NCI-H82 treated with DMSO at 0.1 percent for 48 hours (cell line): ENCODE data around the gene TGM2.
"Not testable (repeated sequence)": the region's sequence is repeated elsewhere in the genome, so short reads cannot be mapped to it uniquely, and the experiment has no call there.

Experiments used
- DNase-seq: peaks from one replicate; lab custom pipeline; 2025; ENCODE audit not compliant: unreplicated experiment; lab: John Stamatoyannopoulos, UW

The TGM2 gene

DNA sequence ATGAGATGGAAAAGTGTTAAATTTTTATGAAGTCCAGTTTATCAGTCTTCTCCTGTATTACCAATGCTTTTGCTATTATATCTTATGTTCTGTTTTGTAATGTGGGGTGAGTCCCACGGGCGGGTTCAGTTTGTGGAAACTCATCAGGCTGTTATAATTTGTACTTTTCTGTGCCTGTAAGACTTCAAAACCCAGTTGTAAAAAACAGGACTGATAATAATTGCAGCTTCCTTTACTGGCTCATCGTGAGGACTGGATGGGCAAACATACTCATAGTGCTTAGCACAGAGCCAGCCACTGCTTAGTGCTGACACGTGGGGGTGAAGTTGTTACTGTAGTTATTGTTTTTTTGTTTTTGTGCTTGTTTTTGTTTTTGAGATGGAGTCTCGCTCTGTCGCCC, 45.6 kb downstream of the TGM2 start:
- no peak for DNase-seq

DNA sequence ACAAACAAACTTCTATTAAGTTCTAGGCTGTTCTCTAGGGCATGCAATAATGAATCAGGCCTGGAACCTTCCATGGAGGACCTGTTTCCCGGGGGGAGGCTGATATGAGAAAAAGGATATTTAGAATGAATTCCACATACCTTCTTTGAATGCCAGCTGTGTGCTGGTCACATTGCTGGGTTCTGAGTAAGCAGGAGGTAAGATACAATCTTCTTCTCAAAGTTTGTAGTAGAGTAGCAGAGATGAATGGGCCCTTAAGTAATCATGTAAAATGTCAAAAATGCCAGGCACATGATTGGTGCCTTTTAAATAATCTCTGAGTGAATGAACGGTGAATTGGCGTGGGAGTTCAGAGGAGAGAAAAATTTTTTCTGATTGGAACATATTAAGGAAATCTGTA, 47.4 kb downstream of the TGM2 start:
- no peak for DNase-seq

DNA sequence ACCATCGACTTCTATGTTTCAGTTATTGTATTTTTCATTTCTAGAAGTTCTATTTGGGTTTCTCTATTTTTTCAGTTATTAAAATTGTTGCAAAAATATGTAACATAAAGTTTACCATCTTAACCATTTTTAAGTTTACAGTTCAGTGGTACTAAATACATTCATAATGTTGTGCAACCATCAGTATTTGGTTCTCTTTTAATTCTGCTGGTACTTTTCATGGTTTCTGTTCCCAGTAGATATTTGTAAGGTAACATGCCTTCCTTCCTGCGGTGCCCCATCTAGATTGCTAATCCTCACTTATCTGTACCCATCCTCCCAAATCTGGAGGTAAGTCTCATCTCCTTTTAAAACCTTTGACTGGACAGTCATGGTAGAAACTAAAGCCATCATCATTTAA, 47.9 kb downstream of the TGM2 start:
- DNase-seq = no peak

DNA sequence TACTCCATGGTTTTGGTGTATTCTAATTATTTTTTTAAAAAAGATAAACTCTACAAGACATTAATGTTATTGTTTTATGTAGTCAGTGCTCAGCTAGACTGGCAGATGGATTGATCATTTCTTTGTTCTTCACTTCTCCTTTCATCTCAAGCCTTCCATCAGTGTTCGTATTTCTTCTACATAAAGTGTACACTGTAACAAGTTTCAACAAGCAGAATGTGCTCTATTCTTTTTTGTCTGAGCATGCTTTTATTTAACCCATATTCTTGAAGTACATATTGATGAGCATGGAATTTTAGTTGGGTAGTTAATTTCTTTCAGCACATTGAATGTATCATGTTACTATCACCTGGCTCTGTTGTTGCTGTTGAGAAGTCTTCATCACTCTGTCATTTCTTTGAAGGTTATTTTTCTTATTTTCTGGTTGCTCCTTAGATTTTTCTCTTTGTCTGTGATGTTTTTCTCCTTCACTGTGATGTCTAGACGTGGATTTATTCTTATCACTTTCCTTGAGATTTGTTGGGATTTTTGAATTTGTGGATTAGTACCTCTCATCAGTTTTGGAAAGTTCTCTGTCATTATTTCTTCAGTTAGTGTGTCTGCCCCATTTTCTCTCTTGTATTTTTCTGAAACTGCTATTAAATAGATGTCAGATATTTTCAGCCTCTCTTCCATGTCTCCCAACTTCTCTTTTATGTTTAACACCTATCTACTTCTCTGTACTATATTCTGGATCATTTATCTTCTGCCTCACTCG, 48.5 kb downstream of the TGM2 start:
- DNase-seq = no peak

DNA sequence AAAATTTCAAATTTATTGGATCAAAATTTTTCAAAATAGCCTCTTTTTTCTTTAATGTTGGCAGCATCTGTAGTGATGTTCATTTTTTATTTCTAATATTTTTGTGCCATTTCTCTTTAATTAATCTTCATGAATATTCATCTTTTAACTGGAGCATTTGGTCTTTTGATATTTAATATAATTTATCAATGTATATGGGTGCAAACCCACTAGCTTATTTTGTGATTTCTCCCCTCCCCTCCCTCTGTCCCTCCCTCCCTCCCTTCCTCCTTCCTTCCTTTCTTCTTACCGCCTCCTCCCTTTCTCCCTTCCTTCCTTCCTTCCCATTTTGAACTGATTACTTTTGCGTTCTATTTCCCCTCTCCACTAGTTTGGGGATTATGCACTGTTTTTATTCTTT, 49.2 kb downstream of the TGM2 start:
- no peak for DNase-seq

DNA sequence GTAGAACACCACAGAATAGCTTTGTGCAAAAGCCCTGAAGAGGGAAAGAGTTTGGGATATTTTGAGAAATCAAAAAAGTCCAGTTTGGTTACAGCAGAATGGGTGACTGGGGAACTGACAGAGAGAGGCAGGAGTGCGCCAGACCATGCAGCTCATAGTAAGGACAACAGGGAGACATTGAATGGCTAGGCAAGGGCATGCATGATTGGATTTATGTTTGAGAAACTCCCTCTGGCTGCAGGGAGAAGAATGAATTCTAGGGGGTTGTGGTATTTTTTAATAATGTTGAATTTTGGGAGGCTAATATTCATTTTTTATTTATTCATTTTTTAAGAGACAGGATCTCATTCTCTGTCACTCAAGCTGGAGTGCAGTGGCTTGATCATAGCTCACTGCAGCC, 49.9 kb downstream of the TGM2 start:
- no peak for DNase-seq

DNA sequence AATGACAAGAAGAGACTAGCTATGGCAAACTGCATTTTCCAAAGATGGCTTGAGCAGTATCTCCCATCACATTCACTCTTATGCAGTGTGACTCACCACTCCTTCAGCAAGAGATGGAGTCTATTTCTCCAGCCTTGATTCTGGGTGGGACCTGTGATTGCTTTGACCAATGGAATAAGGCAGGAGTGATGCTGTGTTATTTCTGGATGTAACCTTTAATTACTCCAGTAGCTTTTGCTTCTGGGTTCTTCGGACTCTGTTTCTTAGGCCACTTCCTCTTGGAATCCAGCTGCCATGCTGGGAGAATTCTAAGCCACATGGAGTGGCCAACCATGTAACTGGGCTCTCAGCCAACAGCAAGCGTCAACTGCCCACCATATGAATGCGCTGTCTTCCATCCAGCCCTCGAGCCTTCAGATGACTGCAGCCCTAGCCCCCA, 50.7 kb downstream of the TGM2 start:
- no peak for DNase-seq

DNA sequence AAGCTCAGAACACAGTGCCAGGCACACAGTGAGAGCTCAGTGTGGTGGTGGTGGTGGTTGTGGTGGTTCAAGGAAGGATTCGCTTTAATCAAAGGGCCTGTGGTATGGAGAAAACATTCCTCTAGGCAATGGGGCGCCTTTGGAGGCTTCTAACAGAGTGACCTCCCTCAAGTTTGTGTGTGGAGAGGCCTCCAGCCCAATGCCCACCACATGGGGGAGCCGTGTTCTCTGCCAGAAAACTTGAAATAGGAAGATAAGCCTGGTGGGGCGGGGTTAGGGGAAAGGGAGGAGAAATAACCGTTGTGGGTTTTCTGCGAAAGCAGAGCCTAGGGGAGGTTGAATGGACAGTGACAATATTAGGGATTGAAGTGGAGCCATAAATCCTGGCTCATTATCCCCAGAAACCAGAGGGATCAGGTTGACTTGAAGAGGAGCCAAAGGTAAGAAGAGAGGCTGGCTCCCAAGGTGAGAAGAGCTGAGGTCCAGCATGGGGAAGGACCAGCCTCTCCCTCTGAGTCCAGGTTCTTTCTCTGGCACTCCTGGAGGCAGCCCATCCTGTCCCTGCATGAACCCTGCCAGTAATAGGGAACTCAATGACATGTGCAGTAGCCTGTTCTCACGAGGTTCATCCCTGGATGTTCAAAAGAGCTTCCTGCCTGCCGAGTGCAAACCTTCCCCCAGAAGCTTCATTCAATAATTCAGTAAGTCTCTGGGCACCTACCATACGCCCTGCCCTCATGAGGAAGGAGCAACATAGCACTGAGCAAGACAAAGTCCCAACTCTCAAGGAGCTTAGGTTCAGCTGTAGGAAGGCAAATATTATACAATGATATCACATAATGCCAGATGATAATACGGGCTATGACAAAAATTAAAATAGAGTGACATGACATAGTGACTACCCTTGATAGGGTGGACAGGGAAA, 51.4 kb downstream of the TGM2 start:
- DNase-seq = peak; percentile 38

DNA sequence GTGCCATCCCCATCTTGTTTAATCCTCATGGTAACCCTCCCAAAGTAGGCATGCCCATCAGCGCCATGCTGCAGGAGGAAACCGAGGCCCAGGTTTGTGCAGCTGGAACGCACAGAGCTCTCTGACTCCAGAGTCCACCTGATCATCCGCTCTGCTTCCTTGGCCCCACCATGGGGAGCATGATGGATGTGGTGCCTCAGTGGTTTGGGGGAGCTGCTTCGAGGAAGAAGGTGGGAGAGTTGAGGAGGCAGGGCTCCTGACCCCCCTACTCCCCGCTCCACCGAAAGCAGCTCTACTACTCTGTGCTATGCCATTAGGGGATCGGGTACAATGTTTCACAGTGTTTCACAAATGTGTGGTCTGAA, 52.2 kb downstream of the TGM2 start:
- no peak for DNase-seq

DNA sequence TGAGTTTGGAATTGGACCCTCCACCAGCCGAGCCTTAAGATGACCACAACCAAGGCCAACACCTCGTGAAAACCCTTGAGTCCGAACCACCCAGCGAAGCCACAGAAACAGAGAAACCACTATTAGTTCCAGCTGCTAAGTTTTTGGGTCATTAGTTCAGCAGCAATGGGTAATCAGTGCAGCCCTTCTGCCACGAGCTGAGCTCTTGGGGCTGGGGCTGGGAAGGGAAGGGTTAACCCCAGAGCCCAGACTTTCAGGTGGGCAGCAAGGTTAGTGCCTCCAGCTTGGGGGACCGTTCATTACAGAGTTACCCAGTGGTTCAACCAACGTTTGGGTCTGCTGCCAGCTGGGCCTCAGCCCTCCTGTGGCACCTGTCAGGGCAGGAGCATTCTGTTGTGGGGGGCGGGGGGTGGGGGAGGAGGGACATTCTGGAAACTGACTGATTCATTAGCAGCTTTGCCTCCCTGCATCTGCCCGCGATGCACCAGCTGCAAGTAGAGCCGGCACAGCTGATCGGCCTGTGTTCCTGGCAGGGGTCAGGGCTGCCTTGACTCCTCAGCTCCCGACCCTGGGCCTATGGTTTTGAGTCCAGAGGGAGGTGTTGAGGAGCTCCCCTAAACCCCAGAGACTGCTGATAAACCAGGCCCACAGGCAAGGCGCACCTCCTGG, 52.7 kb downstream of the TGM2 start:
- no peak for DNase-seq

DNA sequence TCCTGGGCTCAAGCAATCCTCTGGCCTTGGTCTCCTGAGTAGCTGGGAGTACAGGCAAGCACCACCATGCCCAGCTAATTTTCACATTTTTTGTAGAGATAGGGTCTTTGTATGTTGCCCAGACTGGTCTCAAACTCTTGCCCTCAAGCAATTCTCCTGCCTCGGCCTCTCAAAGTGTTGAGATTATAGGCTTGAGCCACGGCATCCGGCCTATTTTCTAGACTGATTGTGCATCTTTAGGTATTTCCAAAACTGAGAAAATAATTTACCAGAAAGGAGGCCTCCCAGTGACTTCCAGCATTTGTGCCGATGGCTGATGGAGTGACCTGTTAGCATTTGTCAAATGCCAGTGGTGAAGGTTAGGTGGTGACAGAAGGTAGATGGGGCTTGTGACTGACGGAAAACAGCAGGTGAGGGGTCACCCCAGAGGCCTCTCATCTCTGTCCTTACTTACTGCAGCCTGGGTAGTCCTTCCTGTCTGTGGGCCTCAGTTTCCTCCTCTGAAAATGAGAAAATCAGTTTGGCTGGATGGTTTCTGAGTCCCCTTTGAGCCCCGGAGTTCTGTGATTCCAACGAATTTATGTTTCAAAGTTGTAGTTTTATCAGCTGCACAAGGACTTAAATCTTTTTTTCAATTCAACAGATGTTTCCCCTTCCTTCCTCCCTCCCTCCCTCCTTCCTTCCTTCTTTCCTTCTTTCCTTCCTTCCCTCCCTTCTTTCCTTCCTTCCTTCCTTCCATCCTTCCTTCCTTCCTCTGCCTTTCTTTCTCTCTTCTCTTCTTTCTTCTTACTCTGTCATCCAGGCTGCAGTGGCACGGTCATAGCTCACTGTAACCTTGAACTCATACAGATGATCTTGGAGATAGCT, 53.5 kb downstream of the TGM2 start:
- DNase-seq = no peak

DNA sequence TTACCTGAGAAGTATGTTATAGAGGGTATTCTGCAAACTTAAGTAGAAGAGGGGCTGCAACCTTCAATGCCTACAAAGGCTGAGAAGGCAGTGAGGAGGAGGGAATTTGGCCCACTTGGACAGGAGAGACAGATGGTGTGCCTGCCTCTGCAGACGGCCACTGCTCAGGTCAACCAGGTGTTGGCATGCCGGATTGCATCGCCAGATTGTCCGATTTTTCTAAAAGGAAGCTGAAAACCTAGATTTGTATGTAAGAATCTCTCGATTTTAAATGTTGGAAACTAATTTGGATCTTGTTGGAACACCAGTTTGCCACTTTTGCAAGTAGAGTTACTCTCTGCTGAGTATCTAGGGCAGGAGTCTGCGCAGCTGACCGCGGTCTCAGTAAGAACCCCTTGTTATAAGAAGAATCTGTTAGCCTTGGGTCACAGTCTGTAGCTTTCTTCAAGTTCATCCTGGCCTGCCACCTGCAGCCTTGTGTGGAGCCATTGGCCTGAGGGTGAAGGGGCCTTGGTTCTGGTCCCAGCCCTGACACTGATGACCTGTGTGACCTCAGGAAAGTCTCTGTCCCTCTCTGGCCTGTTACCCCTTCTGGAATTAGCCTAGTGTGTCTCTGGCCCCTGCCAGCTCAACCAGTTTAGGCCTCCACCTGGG, 54.4 kb downstream of the TGM2 start:
- DNase-seq = no peak

DNA sequence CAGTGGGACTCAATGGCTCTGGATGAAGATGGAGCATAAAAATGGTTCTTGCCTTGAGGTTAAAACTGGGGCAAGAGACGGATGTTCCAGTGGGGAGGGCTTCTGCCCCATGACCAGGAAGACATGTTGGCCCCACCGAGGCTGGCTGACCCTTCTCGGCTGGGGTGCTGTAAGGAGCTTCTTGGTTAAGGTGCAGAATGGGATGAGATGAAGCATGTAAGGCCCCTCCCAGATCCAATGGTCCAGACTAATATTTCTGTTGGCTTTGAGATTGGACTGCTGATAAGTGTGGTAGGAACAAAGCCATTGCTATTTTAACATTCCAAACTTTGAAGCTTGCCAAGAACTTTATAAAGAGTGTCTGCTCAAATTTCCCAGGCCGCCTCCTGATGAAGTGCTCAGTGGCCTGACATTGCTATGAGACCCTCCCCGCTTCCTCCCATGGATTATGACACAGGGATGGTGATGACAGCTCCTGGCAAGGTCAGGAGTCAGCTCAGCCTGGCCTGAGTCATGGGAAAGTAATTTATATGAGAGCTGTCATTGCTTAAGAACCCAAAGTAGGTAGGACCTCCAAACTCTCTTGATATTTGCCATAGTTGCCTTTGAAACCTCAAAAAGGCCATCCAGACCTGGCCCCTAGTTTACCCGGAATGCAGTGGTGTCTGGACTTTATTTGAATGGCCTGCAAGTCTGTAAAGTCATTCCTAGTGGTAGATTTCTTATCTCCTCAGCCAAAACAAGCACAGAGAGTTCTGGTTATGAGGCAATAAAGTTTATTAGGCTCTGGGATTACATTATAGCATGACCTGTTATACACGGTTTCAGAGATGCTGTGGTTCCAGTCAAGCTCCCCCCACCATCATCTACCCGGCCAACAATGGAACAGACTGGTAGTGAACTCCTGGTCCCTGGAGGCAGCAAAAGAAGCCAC, 55.2 kb downstream of the TGM2 start:
- DNase-seq = no peak

DNA sequence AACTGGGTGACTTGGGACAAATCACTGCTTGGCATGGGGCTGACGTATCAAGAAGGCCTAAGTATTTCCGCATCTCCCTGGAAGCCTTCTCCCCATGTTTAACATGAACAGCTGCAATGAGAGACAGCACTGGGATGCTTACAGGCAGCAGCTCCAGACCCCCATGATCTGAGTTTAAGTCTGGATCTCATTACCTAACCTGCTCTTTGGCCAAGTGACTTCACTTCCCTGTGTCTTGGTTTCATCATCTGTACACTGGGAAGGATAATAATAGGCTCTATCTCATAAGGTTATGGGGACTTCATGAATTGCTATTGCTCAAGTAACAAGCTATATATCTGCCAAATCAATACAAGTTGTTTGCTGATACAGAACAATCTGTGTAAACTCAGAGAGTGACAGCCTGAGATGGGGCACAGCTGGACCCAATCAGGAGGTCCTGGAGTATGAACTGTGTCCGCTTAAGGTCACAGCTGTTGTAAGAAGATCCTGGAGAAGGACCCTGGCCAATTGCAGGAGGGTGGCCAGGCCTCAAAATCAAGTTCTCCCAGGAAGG, 56.0 kb downstream of the TGM2 start:
- no peak for DNase-seq

DNA sequence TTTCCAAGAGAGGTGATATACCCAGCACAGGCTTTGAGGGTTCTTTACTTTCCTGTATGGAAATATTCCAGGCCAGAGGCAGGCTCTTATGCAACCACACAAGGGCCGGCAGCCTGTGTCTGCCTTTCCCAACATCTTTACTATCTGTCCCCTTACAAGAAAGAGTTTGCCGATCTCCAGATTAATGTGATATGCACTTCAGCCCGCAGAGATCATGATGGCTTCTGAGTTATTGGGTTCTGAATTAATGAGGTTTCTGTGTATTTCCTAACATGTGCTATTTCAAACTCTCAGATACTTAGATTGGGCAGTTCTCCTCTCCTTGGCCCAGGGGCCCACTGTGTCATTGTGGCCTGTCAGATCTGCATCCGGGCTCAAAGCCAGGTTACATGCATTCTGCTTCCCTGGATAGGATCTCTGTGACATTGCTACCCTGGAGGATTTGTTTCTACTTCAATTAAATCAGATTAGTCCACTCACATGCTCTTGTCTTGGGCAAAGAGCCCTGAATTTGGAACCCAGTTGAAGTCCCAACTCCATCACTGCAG, 56.6 kb downstream of the TGM2 start:
- DNase-seq = peak; percentile 45

DNA sequence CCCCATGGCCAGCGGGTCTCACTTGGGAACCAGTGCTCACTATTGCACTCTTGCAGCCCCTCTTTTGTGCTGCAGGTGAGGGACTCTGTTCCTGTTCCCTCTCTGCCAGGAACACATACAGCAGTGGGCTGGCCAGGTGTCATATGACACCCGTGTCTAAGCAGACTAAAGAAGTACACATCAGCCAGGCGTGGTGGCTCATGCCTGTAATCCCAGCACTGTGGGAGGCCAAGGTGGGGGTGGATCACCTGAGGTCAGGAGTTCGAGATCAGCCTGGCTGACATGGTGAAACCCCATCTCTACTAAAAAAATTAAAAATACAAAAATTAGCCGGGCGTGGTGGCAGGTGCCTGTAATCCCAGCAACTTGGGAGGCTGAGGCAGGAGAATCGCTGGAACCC, 57.2 kb downstream of the TGM2 start:
- not testable (repeated sequence) for DNase-seq

DNA sequence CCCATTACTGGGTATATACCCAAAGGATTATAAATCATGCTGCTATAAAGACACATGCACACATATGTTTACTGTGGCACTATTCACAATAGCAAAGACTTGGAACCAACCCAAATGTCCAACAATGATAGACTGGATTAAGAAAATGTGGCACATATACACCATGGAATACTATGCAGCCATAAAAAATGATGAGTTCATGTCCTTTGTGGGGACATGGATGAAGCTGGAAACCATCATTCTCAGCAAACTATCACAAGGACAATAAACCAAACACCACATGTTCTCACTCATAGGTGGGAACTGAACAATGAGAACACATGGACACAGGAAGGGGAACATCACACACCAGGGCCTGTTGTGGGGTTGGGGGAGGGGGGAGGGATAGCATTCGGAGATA, 57.7 kb downstream of the TGM2 start:
- not testable (repeated sequence) for DNase-seq

DNA sequence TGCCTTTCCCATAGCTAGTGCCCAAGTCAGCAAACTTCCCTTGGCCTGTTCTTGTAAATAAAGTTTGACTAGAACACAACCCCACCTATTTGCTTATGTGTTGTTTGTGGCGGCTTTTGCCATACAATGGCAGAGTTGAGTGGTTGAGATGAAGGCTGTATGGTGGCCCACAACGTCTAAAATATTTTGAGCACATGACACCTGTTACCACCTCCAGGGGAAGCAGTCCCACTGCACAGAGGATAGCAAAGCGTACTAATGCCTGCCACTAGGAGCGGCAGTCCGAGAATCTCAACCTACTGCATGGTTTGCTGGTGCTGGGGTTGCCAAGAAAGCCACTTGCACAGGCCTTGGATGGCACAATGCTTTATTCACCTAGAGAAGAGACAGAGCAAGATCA, 58.6 kb downstream of the TGM2 start:
- DNase-seq = no peak

DNA sequence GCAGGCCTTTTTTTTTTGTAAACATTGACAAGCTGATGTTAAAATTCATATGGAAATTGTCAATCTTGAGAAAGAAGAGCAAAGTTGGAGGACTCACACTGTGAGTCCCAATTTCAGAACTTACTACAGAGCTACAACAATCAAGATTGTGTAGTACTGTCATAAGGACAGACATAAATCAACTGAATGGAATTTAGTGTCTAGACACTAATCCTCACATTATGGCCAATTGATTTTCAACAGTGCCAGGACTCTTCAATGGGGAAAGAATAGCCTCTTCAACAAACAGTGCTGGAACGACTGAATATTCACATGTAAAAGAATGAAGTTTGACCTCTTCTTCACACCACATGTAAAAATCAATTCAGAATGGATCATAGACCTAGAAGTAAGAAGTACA, 60.8 kb downstream of the TGM2 start:
- DNase-seq = peak; percentile 60
